ENCODE results near the gene PKP2. TPM values are rescaled to one million over a fixed set of nuclear protein-coding genes. Genes with fewer than 3 reads are reported as not detected.

PKP2 gene
- total and polyA plus RNA-seq, 2 of the 8 experiments (the other 6 are each of a cell fraction or from before 2014, with no cell fraction given), result 9.6 to 44.8 TPM

- TF ChIP-seq GABPA (IDR thresholded peaks at IDR 0.05; ENCODE audit: borderline replicate concordance, insufficient read depth, low read length) (no peak), ASH2L (IDR thresholded peaks at IDR 0.05; ENCODE audit: low read length) (no peak), KDM4A (IDR thresholded peaks at IDR 0.05; ENCODE audit: low read depth, low read length, severe bottlenecking) (no peak), RFX5 (IDR thresholded peaks at IDR 0.05; ENCODE audit: borderline replicate concordance, low read depth, low read length) (no peak), PHF8 (conservative IDR thresholded peaks at IDR 0.05; ENCODE audit: low read depth, low read length) (no peak), POLR2A (IDR thresholded peaks at IDR 0.05; ENCODE audit: control extremely low read depth in 1 of 2, low read depth in 2 of 2, low read length in 2 of 2) (no peak), EP300 (IDR thresholded peaks at IDR 0.05; ENCODE audit: borderline replicate concordance in 1 of 2, low read depth in 2 of 2, low read length in 2 of 2) (no peak), CREB1 (IDR thresholded peaks at IDR 0.05) (no peak)
Observed at GRCh38 chr12:32897687-32898573, 1.4 kb upstream of the PKP2 start (continued).
